K562 (cell line): Measurements from ENCODE around the gene CCDC106. TPM values are rescaled to one million over a fixed set of nuclear protein-coding genes. Genes with fewer than 3 reads are reported as not detected.
A peak's percentile ranks its signal among the peaks of the same experiment; 100 is the strongest.

ENCODE experiments used
- ATAC-seq: fragments of 200-7000 bp; cut with Tn5 transposase; 3 replicates; pipeline ENCODE4 v1.9.1; 2020; ENCODE audit warnings: moderate library complexity
- BruUV-seq: library from RNA; stranded (reverse); fragments of 400-500 nt; replicated peaks from 2 replicates; lab custom pipeline; 2021; lab: Mats Ljungman, UMichigan
- CTCF ChIA-PET: fragments of 300-600 bp; formaldehyde crosslinking; extraction: SDS; loops from one replicate; lab custom pipeline; 2021; ENCODE audit warnings: low intra/inter-chr PET ratio; lab: Yijun Ruan, JAX
- POLR2A ChIA-PET: fragments of 300-600, 350-650 bp; sonication (Branson Sonifier 250); formaldehyde crosslinking; extraction: SDS; loops from one replicate; lab custom pipeline; 2021; ENCODE audit warnings: antibody characterized with exemption, inconsistent platforms; lab: Yijun Ruan, JAX
- DNase-seq, 4 experiments: peaks; one replicate each; pipeline versions ENCODE4 v3.0.0 to v3.0.0-alpha.2; 2011 to 2018; ENCODE audit warnings: low spot score in 3 of 4, mixed read lengths in 3 of 4; ENCODE audit errors: extremely low read depth in 1 of 4
- FAIRE-seq: peaks from 2 replicates; lab custom pipeline; 2011; peaks lifted over from hg19 to GRCh38; lab: Jason Lieb, UNC
- H2AFZ ChIP-seq: 2 replicates; pipeline ENCODE4 v1.6.0; 2011; ENCODE audit warnings: low read depth, low read length, control low read depth, inconsistent platforms
- H3K27ac ChIP-seq: fragments of 200-600 bp; 3 replicates; pipeline ENCODE4 v1.8.0; 2011; ENCODE audit warnings: low read depth, mild to moderate bottlenecking, control low read depth, inconsistent platforms, low read length, moderate library complexity, mixed read lengths; ENCODE audit errors: extremely low read depth
- H3K27me3 ChIP-seq, 2 experiments: fragments of 300-600 bp in 1 of 2; 2 replicates in 1 of 2; 3 replicates in 1 of 2; pipeline versions ENCODE4 v1.6.0 to v1.8.0; 2011; ENCODE audit warnings: inconsistent platforms in 2 of 2, low read length in 2 of 2, mild to moderate bottlenecking in 1 of 2, mixed read lengths in 1 of 2, moderate library complexity in 1 of 2; ENCODE audit not compliant: control insufficient read depth in 2 of 2, insufficient read depth in 2 of 2
- H3K36me3 ChIP-seq: fragments of 300-600 bp; 3 replicates; pipeline ENCODE4 v1.8.0; 2011; ENCODE audit warnings: mild to moderate bottlenecking, low read length, inconsistent platforms; ENCODE audit not compliant: control insufficient read depth, insufficient read depth
- H3K4me1 ChIP-seq, 2 experiments: fragments of 200-600 bp in 1 of 2; replicated peaks in 1 of 2; 2 replicates in 1 of 2; 3 replicates in 1 of 2; pipeline versions ENCODE4 v1.5.1 to v1.8.0; 2011; ENCODE audit warnings: inconsistent platforms in 2 of 2, low read length in 2 of 2, mild to moderate bottlenecking in 1 of 2, mixed read lengths in 1 of 2, moderate library complexity in 1 of 2; ENCODE audit not compliant: control insufficient read depth in 2 of 2, insufficient read depth in 2 of 2
- H3K4me2 ChIP-seq: 2 replicates; pipeline ENCODE4 v1.6.1; 2011; ENCODE audit warnings: low read length, control low read depth, inconsistent platforms, mixed read lengths; ENCODE audit not compliant: insufficient read depth
- H3K4me3 ChIP-seq: fragments of 200-600 bp; sonication (generic), shearing (Covaris generic); 2 replicates; pipeline ENCODE4 v1.5.1; 2016; ENCODE audit warnings: control low read depth, inconsistent platforms
- H3K79me2 ChIP-seq: fragments of 200-600 bp; 3 replicates; pipeline ENCODE4 v1.8.0; 2011; ENCODE audit warnings: low read length, inconsistent platforms; ENCODE audit not compliant: control insufficient read depth, insufficient read depth
- H3K9ac ChIP-seq, 2 experiments: 2 replicates each; pipeline versions ENCODE4 v1.6.0 to v1.6.1; 2011; ENCODE audit warnings: low read depth in 2 of 2, low read length in 2 of 2, control low read depth in 1 of 2, inconsistent platforms in 1 of 2, mild to moderate bottlenecking in 1 of 2, mixed read lengths in 1 of 2; ENCODE audit not compliant: insufficient read depth in 1 of 2
- H3K9me1 ChIP-seq: one replicate; pipeline ENCODE4 v1.6.0; 2011; ENCODE audit warnings: inconsistent platforms, mild to moderate bottlenecking, low read length, moderate library complexity; ENCODE audit not compliant: control insufficient read depth, insufficient read depth
- H3K9me3 ChIP-seq: replicated peaks from 2 replicates; pipeline ENCODE4 v1.5.1; 2011; ENCODE audit warnings: low read depth, low read length, inconsistent platforms; ENCODE audit not compliant: control insufficient read depth, insufficient read depth
- H4K20me1 ChIP-seq: replicated peaks from 2 replicates; pipeline ENCODE4 v1.6.1; 2011; ENCODE audit warnings: low read length, inconsistent platforms, mixed read lengths; ENCODE audit not compliant: control insufficient read depth, insufficient read depth
- CC2D1A ChIP-seq: fragments of 450-650 bp; IDR thresholded peaks from 2 replicates; pipeline ENCODE4 v1.6.1; 2017; ENCODE audit warnings: mild to moderate bottlenecking
- HNRNPK ChIP-seq: fragments of 200-400 bp; formaldehyde crosslinking; IDR thresholded peaks from one replicate; pipeline ENCODE4 v1.6.1; 2018; ENCODE audit warnings: mild to moderate bottlenecking, low read depth, low read length; ENCODE audit not compliant: poor library complexity, severe bottlenecking
- IRF2 ChIP-seq: sonication (generic); formaldehyde crosslinking; IDR thresholded peaks from 2 replicates; pipeline ENCODE4 v1.8.1; 2022; ENCODE audit warnings: mild to moderate bottlenecking, missing genetic modification reagents
- KDM4B ChIP-seq, 2 experiments: fragments of 450-650 bp in 1 of 2; sonication (generic) in 1 of 2; IDR thresholded peaks; 2 replicates each; pipeline ENCODE4 v1.6.1; 2016 to 2017; ENCODE audit warnings: borderline replicate concordance in 2 of 2, antibody characterized with exemption in 1 of 2, low read depth in 1 of 2, mild to moderate bottlenecking in 1 of 2
- L3MBTL2 ChIP-seq: fragments of 450-650 bp; IDR thresholded peaks from 2 replicates; pipeline ENCODE4 v1.6.1; 2016; ENCODE audit warnings: mild to moderate bottlenecking, moderate library complexity
- MCM2 ChIP-seq: fragments of 450-650 bp; IDR thresholded peaks from 2 replicates; pipeline ENCODE4 v1.6.1; 2017; ENCODE audit warnings: low read depth, mild to moderate bottlenecking
- PHB2 ChIP-seq: fragments of 450-650 bp; IDR thresholded peaks from 2 replicates; pipeline ENCODE4 v1.6.1; 2017; ENCODE audit warnings: low read depth
- POLR2H ChIP-seq: IDR thresholded peaks from 2 replicates; pipeline ENCODE4 v1.6.1; 2016; ENCODE audit warnings: missing genetic modification characterization, low read depth, mild to moderate bottlenecking, control low read depth, missing compliant biosample characterization, moderate library complexity
- SAP30 ChIP-seq: fragments of 200-600 bp; sonication (generic); IDR thresholded peaks from 2 replicates; pipeline ENCODE4 v1.6.1; 2012; ENCODE audit warnings: borderline replicate concordance, low read depth, mild to moderate bottlenecking, moderate library complexity, low read length, control low read depth, inconsistent platforms; ENCODE audit not compliant: insufficient read depth, poor library complexity, severe bottlenecking
- SMAD2 ChIP-seq: fragments of 150-350 bp; IDR thresholded peaks from 2 replicates; pipeline ENCODE4 v1.6.1; 2014; ENCODE audit warnings: low read depth, mild to moderate bottlenecking, low read length
- TARDBP ChIP-seq: fragments of 450-650 bp; IDR thresholded peaks from 2 replicates; pipeline ENCODE4 v1.6.1; 2016
- ZEB2 ChIP-seq: fragments of 450-650 bp; IDR thresholded peaks from 2 replicates; pipeline ENCODE4 v1.6.1; 2016
- WGBS: fragments of 100-300 bp; shearing (Covaris generic); methylation state at CpG from one replicate; pipeline ENCODE4 v1.1.6; 2016; ENCODE audit warnings: low coverage, mixed read lengths; ENCODE audit not compliant: insufficient coverage; ENCODE audit errors: missing lambda C conversion rate; 5-methylcytosine and 5-hydroxymethylcytosine counted together
- in situ Hi-C: fragments of 300-500 bp; cut with MboI; formaldehyde crosslinking; loops from 4 replicates; pipeline ENCODE4 v1.15.0; 2018; ENCODE audit warnings: inconsistent platforms, mixed read lengths
- intact Hi-C: fragments of 100-400 bp; cut with micrococcal nuclease; formaldehyde crosslinking; loops from 2 replicates; pipeline ENCODE4 v1.14.2; 2022
- polyA plus RNA-seq, 8 experiments: library from polyadenylated mRNA; depleted of rRNA in 4 of 8; stranded (reverse) in 5 of 8; unstranded in 3 of 8; fragments of >200 nt; fragmentation: Nextera tagmentation in 2 of 8; fragmentation: Illumina TruSeq in 1 of 8; extraction: Ambion mirVana in 2 of 8; extraction: Trizol in 1 of 8; gene quantifications; 2 replicates each; pipeline versions ENCODE4 v1.2.1 to v1.2.3, GENCODE V29; 2011 to 2014; ENCODE audit warnings: inconsistent platforms in 1 of 8, missing spikeins in 1 of 8
- total RNA-seq, 7 experiments: library from RNA; depleted of rRNA in 6 of 7; stranded (reverse); fragments of >200 nt in 6 of 7; fragmentation: Illumina TruSeq in 2 of 7; extraction: Trizol in 2 of 7; gene quantifications; 2 replicates each; pipeline versions ENCODE4 v1.2.1 to v1.2.3, GENCODE V29; 2011 to 2021; ENCODE audit warnings: low replicate concordance in 1 of 7
- TF ChIP-seq, protein P1 (sequence below): IDR thresholded peaks from 2 replicates; pipeline ENCODE4 v1.6.1; 2012; ENCODE audit warnings: low read depth, low read length, improper control_type of control experiment, borderline replicate concordance
- TF ChIP-seq, protein P2 (sequence below): fragments of 250-450 bp; sonication (Bioruptor Pico); IDR thresholded peaks from 2 replicates; pipeline ENCODE4 v1.5.0; 2021
- TF ChIP-seq, protein P3 (sequence below): fragments of 150-350 bp; IDR thresholded peaks from 2 replicates; pipeline ENCODE4 v1.6.1; 2014; ENCODE audit warnings: low read depth, mild to moderate bottlenecking, low read length, borderline replicate concordance
- TF ChIP-seq, protein P4 (sequence below), 2 experiments: fragments of 200-800 bp in 1 of 2; sonication (Bioruptor generic) in 1 of 2; sonication (generic) in 1 of 2; formaldehyde crosslinking in 1 of 2; IDR thresholded peaks in 1 of 2; conservative IDR thresholded peaks in 1 of 2; 2 replicates each; pipeline versions ENCODE4 v1.5.0 to v1.6.1; 2016 to 2020; ENCODE audit warnings: missing compliant biosample characterization in 1 of 2, missing genetic modification characterization in 1 of 2, missing genetic modification reagents in 1 of 2

The CCDC106 gene
- total and polyA plus RNA-seq, 9 of the 15 experiments (the other 6 are each of a cell fraction or from before 2014, with no cell fraction given): 0.10 to 27.5 (median 15.0) TPM; not detected in 1

DNA sequence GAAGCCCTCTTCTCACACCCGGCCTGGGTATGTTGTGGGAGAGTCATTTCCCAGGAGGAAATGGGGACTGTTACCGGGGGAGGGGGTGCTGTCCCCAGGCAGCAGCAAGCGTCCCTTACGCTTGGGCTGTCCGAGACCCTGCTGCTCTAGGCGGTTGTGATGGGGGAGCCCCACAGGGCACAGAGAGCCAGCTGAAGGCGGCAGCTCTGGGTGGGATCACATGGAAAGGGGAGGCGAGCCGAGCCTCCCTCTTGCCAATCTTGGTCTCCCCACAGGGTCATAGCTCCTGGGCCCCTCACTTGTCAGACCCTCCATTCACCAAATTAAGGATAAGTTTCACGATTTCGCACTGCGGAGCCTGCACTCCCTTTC lies 49.0 kb downstream of the CCDC106 start:
- H4K20me1 ChIP-seq: peaks cover 13% of the 10 kb centered on the region
- H3K4me3 ChIP-seq: no peak overlapping the region
- no peak for FAIRE-seq
- ATAC-seq: no peak
- H3K79me2 ChIP-seq: no peaks in the 10 kb centered on the region
- no peak overlapping the region for H3K4me2 ChIP-seq
- peaks cover 4% of the 10 kb centered on the region for H3K9me1 ChIP-seq
- peak overlapping the region in 1 of 2 experiments; percentile 32; a peak in 1 of 4 replicates for H3K9ac ChIP-seq
- no peak for DNase-seq
- no peak overlapping the region for H3K27ac ChIP-seq
- POLR2A ChIA-PET: no interaction called here
- intact Hi-C loops: no loop called here
- no peak overlapping the region for H2AFZ ChIP-seq
- no peaks in the 10 kb centered on the region for H3K27me3 ChIP-seq
- BruUV-seq: no TSS peak
- peaks cover 71% of the 10 kb centered on the region; the same call in 2 of the 3 replicates for H3K36me3 ChIP-seq
- 80% methylated on average over 5 of the region's 12 CpGs for whole genome bisulfite sequencing
- H3K4me1 ChIP-seq: peaks cover 5 to 13% of the 10 kb centered on the region in 2 experiments; a peak in 4 of 5 replicates
- in situ Hi-C loops: no loop called here
- no peaks in the 10 kb centered on the region for H3K9me3 ChIP-seq
- CTCF ChIA-PET: no interaction called here
- TF ChIP-seq, protein P1, sequence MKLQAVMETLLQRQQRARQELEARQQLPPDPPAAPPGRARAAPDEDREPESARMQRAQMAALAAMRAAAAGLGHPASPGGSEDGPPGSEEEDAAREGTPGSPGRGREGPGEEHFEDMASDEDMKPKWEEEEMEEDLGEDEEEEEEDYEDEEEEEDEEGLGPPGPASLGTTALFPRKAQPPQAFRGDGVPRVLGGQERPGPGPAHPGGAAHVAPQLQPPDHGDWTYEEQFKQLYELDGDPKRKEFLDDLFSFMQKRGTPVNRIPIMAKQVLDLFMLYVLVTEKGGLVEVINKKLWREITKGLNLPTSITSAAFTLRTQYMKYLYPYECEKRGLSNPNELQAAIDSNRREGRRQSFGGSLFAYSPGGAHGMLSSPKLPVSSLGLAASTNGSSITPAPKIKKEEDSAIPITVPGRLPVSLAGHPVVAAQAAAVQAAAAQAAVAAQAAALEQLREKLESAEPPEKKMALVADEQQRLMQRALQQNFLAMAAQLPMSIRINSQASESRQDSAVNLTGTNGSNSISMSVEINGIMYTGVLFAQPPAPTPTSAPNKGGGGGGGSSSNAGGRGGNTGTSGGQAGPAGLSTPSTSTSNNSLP: no peak
- TF ChIP-seq IRF2: no peak
- TF ChIP-seq, protein P2, sequence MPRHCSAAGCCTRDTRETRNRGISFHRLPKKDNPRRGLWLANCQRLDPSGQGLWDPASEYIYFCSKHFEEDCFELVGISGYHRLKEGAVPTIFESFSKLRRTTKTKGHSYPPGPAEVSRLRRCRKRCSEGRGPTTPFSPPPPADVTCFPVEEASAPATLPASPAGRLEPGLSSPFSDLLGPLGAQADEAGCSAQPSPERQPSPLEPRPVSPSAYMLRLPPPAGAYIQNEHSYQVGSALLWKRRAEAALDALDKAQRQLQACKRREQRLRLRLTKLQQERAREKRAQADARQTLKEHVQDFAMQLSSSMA (CRISPR knock-in tag): no peak
- TF ChIP-seq TARDBP: no peak
- no peak for TF ChIP-seq SMAD2
- TF ChIP-seq, protein P3, sequence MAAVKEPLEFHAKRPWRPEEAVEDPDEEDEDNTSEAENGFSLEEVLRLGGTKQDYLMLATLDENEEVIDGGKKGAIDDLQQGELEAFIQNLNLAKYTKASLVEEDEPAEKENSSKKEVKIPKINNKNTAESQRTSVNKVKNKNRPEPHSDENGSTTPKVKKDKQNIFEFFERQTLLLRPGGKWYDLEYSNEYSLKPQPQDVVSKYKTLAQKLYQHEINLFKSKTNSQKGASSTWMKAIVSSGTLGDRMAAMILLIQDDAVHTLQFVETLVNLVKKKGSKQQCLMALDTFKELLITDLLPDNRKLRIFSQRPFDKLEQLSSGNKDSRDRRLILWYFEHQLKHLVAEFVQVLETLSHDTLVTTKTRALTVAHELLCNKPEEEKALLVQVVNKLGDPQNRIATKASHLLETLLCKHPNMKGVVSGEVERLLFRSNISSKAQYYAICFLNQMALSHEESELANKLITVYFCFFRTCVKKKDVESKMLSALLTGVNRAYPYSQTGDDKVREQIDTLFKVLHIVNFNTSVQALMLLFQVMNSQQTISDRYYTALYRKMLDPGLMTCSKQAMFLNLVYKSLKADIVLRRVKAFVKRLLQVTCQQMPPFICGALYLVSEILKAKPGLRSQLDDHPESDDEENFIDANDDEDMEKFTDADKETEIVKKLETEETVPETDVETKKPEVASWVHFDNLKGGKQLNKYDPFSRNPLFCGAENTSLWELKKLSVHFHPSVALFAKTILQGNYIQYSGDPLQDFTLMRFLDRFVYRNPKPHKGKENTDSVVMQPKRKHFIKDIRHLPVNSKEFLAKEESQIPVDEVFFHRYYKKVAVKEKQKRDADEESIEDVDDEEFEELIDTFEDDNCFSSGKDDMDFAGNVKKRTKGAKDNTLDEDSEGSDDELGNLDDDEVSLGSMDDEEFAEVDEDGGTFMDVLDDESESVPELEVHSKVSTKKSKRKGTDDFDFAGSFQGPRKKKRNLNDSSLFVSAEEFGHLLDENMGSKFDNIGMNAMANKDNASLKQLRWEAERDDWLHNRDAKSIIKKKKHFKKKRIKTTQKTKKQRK: no peak
- no peak for TF ChIP-seq SAP30
- TF ChIP-seq, protein P4, sequence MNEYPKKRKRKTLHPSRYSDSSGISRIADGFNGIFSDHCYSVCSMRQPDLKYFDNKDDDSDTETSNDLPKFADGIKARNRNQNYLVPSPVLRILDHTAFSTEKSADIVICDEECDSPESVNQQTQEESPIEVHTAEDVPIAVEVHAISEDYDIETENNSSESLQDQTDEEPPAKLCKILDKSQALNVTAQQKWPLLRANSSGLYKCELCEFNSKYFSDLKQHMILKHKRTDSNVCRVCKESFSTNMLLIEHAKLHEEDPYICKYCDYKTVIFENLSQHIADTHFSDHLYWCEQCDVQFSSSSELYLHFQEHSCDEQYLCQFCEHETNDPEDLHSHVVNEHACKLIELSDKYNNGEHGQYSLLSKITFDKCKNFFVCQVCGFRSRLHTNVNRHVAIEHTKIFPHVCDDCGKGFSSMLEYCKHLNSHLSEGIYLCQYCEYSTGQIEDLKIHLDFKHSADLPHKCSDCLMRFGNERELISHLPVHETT (CRISPR knock-in tag; conservative IDR thresholded peaks at IDR 0.05 in 1 of 2, IDR thresholded peaks at IDR 0.05 in 1 of 2): no peak
- TF ChIP-seq HNRNPK: no peak
- TF ChIP-seq POLR2H (tag): no peak
- no peak for TF ChIP-seq PHB2
- TF ChIP-seq L3MBTL2: no peak
- TF ChIP-seq CC2D1A: no peak
- no peak for TF ChIP-seq ZEB2
- no peak for TF ChIP-seq MCM2
- TF ChIP-seq KDM4B (IDR thresholded peaks at IDR 0.05; ENCODE audit: borderline replicate concordance in 2 of 2, low read depth in 1 of 2): no peak
